NCI-H2196 (cell line): ENCODE results near the gene CCDC91.
"Not testable (repeated sequence)": the region's sequence is repeated elsewhere in the genome, so short reads cannot be mapped to it uniquely, and the experiment has no call there.

ENCODE experiments used
- DNase-seq: peaks from one replicate; lab custom pipeline; 2025; ENCODE audit not compliant: unreplicated experiment; lab: John Stamatoyannopoulos, UW

Gene CCDC91

DNA sequence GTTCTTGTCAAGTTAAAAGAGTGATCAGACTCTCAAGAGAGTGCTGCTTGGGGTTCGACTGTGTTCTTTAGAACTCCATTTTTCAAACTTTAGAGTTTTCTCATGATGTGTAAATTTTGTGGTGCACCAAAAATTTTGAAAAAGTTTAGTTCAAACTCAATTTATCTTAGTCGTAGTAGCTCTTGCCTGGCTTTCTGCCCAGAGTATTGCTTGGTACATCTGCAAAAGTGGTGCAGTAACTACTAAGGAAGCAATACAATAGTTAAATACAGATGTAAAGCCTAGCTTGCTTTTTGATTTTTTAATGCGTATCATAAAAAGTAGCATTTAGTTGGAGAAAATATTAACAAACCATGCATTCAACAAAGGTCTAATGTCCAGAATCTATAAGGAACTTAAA, 9.5 kb upstream of the CCDC91 start:
- no peak for DNase-seq

DNA sequence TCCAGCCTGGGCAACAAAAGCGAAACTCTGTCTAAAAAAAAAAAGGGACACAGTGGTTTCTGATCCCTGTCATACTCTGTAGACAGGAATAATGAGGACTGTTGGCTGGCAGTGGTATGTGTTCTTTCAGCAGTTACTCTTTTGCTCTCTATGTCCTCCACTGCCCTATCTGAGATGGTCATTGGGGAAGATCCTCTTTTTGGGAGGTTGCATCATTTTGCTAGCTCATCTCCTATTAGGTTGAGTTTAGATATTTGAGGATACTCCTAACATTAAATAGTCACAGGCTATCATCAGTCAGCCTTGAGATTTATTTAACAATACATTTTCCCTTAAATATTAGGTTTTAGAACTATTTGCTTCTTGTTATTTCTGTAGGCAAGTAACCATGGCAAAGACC, 5.9 kb upstream of the CCDC91 start:
- DNase-seq: no peak

DNA sequence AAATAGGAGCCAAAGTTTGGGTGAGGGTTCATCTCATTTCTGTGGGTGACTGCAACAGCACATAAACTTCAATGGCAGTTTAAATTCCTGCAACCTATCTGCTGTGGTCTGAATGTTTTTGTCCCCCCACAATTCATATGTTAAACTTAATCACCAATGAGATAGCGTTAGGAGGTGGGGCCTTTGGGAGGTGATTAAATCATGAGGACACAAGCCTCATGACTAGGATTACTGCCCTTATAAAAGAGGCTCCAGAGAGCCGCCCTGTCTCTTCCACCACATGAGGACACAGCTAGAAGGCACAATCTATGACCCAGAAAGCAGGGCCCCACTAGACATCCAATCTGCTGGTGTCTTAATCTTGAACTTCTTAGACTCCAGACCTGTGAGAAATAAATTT, 3.8 kb upstream of the CCDC91 start:
- no peak for DNase-seq

DNA sequence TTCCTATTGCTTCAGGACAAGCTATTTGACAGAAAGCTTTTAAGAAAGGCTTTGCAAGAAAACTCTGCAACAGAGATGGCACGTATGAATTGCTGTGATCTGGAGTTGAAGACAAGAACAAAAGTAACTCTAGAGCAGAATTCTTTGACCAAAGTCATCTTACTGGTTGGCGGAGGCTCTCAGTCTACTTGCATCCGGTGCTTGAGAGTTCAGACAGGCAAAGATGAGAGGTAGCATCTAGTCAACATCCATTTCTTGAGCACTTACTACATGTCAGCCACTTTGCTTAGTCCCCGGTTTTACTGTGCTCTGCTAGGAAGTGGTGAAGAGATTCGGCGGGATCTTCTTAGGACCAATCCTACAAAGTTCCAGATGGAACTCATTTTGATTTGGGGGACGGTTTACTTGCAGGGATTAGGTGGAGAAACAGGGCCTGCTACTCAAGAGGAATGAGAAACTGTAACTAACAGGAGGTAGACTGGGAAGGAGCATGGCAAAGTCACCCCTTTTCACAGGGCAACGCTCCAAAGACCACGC, 404 bp upstream of the CCDC91 start:
- no peak for DNase-seq

DNA sequence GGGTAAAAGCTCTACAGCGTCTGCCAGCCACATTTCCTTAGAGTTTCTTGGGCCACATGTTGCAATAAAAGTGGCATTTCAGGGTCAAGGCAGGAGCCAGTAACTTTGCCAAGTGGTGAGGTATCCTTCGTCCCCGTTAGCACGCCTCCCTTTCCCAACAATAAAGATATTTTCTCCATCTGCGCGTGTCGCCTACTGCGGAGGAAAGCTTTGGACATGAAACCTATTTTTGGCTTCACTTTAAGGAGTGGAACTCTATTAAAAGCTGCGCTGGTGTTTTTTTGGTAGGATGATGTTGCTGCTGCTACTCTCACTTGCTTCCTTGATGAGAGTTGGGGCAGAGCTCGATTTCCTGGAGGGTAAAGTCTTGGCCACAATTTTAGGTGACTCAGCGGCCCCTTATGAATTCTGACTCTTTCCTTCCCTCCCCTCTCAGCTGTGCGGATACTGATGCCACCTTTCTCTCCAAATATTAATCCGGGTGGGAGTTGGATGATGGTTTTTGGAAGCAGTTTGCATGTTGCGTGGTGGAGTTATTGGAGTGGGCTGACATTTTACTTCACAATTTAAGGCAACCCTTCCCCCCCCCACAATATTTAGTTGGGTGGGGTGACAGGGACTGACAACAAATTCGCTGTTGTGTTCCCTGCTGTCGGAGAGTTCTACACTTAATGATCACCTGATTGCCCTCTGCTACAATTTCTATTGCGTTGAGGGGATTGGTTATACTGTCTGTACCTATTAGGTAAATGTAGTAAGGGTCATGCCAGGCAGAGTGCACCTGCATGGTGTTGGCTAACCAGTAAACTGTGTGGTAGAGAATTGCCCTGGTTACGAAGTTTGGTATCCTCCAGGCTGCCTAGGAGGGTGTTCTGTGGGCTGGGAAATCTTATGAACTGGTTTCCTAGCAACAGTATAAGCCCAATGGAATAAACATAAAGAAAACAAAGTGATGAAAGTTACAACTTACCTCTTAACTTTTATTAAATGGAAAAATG, 1.1 kb downstream of the CCDC91 start:
- DNase-seq: peak; percentile 79

DNA sequence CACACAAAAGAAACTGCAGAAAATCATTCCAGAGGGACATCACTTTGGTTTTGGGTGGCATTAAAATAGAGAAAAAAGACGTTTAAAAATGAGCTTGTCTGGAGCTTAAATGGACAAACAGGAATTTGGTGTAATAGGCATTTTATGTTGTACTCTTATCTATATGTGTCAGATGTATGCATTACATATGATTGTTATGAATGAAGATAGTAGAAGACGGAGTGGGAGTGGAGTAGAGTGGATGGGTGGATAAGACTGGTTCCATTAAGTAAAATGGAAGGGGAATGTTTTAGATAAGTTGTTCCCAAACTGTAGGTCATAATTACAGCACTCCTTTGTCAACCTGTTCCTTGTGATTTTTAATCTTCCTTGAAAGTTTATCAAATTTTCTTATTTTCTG, 1.9 kb downstream of the CCDC91 start:
- DNase-seq: no peak

DNA sequence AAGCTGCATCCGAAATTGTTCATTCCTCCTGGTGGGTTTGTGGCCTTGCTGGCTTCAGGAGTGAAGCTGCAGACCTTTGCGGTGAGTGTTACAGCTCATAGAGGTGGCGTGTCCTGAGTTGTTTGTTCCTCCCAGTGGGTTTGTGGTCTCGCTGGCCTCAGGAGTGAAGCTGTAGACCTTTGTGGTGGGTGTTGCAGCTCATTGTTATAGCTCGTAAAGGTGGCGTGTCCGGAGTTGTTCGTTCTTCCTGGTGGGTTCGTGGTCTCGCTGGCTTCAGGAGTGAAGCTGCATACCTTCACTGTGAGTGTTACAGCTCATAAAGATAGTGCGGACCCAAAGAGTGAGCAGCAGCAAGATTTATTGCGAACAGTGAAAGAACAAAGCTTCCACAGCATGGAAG, 4.4 kb downstream of the CCDC91 start:
- DNase-seq: not testable (repeated sequence)

DNA sequence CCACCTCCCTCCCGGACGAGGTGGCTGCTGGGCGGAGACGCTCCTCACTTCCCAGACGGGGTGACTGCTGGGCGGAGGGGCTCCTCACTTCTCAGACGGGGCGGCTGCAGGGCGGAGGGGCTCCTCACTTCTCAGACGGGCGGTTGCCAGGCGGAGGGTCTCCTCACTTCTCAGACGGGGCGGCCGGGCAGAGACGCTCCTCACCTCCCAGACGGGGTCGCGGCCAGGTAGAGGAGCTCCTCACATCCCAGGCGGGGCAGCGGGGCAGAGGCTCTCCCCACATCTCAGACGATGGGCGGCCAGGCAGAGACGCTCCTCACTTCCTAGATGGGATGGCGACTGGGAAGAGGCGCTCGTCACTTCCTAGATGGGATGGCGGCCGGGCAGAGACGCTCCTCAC, 10.9 kb downstream of the CCDC91 start:
- not testable (repeated sequence) for DNase-seq

DNA sequence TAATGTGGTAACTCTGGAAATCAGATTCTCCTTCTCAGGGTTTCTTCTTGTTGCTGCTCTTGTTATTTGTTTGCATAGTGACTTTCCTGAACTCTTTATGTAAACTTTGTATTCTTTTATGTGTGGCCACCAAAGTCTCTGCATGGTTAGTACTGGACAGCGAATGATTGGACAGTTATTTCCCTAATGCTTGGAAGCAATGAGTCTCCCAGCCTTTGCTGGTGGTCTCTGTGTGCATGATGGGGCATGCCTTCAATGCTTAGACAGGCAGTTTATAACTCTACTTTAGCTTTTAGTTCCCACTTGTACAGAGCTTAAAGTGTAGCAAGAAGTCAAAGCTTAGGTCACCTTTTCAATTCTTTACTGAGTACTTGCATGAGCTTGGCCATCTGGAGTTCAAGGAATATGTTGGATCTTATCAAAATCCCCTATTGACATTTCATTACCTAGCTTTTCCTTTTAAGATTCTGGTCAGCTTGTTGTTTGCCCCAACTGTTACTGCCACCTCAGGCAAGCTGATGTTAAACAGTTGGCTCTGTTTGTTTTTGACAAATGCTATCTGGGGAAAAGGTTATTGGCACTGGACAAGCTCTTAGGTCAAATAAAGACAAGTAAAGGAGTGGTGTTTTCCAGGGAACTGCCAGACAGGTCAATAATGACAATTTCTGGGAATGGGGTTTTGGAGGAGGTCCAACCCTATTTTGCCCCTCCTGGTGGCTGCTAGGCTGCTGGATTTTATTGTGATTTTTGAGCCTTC, 12.3 kb downstream of the CCDC91 start:
- DNase-seq: no peak

DNA sequence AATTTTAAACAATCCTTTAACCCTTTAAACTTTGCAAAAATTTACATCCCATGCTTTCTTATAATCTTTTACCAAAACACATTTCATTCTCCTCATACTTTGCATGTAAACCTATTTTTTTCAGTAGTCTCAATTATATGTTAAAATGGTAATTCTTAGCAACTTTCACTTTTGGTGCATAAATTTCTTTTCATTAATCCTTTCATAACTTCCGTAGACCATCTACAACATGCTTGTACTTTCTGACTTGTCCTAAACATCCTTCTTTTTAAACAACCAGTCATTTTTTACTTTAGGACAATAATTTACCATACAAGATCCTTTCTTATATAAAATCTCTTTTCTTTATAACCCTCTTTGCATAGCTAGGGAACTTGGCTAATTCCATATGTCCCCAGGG, 19.5 kb downstream of the CCDC91 start:
- DNase-seq: peak; percentile 44

DNA sequence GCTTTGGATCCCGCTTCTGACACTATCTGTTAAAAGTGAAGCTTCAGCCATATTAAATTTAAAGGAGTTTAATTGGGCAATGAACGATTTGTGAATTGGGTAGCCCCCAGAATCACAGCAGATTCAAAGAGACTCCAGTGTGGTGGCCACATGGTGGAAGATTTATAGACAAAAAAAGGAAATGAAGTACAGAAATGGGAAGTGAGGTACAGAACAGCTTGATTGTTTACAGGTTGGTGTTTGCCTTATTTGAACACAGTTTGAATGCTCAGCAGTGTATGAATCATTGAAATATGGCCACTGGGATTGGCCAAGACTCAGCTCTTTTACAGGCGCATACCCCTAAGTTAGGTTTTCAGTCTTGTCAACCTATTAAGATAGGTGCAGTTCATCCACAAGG, 21.9 kb downstream of the CCDC91 start:
- no peak for DNase-seq

DNA sequence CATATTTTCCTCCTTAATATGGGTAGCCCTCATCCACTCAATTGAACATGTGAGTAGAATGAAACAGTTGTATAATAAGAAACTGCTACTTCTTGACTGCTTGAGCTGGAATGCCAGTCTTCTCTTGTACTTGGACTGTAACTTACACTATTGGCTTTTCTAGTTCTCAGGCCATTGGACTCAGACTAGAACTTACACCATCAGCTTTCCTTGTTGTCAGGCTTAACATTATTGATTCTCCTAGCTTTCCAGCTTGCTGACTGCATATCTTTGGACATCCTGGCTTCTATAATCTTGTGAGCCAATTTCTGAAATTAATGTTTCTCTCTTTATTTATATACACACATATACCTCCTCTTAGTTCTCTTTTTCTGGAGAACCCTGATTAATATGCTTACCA, 24.8 kb downstream of the CCDC91 start:
- DNase-seq: no peak

DNA sequence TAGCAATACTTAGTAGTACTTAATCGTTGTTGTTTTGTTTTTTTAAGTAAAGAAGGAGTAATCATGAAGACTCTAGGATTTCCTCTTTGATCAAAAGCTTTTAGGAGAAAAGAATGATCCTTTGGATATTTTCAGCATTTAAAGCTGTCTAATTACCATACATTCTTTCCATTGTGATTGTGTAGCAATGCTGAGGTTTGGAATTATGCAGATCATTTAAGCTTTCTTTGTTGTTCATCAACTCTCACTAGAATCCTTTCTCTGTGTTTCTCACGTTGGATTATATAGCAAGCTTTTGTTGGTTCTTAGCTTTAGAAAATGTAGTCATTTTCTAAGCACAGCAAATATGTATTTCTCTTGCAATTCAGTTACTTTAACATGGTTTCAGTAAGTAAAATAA, 25.8 kb downstream of the CCDC91 start:
- DNase-seq: no peak

DNA sequence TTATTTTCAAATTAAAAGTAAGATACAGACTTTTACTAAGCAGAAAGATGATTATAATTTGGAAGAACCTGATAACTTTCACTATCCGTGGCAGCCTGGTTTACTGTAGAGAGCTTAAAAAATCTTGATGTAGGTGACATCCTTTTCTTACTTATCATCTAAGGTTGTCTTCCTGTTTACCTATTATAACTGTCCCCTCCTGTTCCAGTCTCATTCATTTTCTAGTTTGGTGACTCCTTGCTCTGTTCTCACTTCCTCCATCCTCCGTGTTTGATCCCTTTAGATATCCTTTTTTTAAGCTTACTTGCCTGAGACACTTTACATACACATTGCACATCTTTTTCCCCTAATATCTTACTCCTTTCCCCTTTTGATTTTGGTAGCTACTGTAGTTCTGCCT, 27.5 kb downstream of the CCDC91 start:
- DNase-seq: no peak

DNA sequence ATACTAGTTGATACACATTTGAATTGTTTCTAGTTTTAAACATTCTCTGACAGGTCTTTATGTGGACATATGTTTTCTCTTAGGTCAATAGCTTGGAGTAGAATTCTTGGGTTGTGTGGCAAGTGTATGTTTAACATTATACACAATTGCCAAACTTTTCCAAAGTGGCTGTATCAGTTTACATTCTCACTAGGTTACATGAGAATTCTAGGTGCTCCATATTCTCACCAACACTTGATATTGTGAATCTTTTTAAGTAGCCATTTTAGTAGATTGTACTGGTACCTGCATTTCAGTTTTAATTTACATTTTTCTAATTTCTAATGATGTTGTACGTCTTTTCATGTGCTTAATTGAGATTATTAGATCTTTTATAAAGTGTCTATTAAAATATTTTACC, 28.6 kb downstream of the CCDC91 start:
- no peak for DNase-seq

DNA sequence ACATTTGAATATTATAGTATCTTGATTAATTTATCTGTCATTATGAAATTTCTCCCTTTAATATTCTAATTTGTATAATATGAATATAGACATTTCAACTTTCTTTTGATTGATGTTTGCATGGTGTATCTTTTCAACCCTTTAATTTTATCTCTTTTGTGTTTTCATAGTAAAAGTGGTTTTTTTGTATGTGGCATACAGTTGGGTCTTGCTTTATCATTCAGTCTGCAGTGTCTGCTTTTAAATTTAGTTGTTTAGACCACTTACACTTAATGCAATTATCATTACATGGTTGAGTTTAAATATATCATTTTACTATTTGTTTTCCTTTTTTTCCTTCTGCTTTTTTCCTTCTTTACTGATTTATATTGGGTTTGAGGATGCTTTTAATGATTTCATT, 29.6 kb downstream of the CCDC91 start:
- no peak for DNase-seq

DNA sequence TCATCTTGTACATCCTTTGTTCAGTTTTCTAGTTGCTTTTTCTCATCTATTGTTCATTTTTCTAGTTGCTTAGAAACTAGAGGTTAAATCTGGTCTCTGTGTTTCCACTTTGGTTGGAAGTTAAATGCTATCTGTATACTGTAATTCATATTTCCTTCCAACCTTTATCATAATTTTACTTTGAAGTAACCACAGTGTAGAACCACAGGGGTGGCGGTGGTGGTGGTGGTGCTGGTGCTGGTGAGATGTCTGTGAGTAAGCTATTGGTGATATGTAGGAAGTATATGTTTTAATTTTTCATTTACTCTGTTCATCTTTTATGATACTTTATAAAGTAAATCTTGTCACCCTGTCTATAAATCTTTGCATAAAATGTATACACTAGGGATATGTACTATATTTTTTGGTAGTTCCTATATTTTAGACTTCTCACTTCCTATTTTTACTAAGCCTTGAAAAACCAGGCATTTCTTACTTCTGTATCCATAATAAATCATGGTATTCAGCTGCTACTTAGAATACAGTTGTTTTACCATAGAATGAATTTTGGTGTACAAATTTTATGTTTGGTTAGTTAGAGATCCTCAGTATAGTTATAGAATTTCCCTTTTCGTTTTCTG, 31.9 kb downstream of the CCDC91 start:
- DNase-seq: no peak

DNA sequence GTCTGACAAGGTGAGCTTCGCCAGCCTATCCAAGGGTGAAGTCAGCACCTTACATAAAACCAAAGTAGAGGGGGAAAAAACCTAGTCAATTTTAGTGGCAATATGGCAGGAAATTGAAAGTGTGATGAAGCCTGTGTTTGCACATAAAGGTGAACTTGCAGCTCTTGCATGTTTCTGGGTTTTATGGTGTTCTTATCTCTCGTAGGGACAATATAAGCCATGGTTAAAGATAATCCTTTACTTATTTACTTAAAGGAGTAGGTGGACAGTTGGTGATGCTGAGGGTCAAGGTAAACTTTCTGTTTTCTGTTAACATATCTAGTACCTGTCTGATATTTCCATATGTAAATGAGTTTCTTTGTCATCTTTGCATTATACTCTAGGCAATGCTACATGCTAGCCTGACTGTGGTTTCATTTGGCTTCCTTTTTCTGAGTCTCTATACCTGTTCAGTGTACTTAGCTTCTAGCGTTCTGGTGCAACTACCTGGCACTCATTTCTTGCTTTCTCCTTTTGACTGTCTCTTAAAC, 32.8 kb downstream of the CCDC91 start:
- no peak for DNase-seq

DNA sequence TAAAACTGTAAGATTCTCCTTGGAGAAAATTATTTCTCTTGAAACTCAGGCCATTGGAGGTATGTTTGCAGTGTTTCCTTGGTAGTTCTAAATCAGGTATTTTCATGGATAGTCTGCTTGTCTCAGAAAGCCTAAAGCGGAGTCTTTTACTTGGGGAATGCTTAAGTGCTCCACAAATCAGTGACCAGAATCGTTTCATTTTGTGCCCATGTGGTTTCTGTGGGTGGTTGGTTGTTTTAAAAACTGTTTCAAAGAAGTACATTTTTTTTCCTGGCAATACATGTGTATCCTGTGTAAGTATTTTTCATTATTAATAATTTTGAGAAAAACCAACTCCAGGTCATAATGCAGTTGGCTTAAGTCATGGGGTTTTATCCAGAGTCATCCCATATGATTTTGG, 33.6 kb downstream of the CCDC91 start:
- DNase-seq: no peak

DNA sequence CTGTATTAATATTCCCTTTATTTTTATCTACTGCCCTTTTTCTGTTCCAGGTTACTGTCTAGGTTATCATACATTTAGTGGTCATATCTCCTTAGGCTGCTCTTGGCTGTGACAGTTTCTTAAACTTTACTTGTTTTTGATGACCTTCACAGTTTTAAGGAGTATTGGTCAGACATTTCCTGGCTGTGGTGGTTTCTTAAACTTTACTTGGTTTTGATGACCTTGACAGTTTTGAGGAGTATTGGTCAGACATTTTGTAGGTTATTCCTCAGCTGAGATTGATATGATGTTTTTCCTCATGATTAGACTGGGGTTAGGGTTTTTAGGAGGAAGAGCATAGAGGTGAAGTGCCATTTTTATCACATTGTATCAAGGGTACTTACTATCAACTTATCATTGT, 36.4 kb downstream of the CCDC91 start:
- DNase-seq: no peak

DNA sequence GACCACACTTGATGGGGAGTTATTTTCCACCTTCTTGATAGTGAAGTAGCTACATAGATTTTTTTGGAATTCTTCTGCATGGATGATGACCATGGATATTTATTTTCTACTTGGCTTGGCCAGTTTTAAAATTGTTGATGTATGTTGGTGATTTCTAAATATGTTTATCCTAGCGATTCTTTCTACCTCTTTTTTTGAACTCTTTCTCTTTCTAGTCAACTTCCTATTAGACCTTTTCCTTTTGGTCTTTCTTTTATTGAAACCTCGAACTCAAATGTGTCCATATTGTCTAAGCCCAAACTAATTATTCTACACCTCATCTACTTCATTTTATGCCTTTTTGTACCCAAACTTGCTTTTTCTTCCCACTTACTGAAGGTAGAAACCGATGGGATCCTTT, 37.0 kb downstream of the CCDC91 start:
- DNase-seq: no peak
